GM21717 (cell line): ENCODE data around the gene MMEL1.
"Not testable (repeated sequence)": the region's sequence is repeated elsewhere in the genome, so short reads cannot be mapped to it uniquely, and the experiment has no call there.

Source experiments
- ATAC-seq: cut with Tn5 transposase; IDR thresholded peaks from one replicate; pipeline ENCODE4 v1.9.1; 2021; ENCODE audit warnings: mild to moderate bottlenecking, moderate library complexity; ENCODE audit not compliant: unreplicated experiment

Gene MMEL1

DNA sequence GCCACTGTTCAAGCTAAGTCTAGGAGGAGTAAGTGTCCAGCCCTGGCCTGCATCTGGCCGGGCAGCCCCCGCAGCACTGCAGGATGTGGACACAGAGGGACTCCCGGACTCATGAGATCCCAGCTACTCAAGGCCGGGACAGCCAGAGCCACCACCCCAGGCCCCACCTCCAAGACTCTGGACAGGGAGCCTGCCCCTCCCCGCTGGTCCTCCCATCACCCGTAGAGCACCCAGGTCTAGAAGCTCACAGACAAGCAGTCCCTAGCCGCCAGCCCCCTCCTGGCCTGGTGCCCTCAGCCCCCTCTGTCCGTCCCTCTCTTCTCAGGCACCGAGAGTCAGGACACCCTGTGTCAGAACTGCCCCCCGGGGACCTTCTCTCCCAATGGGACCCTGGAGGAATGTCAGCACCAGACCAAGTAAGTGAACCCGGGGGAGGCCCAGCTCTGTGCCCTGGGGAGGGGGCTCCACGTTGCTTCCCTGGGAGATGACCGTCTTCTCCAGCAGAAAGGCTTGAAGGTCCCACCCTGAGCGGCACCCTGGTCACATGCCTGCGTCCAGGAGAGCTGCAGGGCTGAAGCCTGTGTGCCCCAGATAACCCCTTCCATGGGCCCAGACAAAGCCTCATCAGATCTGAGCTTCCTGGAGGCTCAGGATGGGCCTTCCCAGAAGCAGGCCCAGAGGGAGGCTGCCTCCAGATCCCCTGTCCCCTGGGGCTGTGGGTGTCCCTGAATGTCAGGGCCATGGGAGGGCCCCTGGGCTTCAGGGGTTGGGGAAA is 72.3 kb downstream of the MMEL1 start:
- no peak for ATAC-seq

GRCh38 chr1:2559509-2560298 is 73.1 kb downstream of the MMEL1 start:
- no peak for ATAC-seq

DNA sequence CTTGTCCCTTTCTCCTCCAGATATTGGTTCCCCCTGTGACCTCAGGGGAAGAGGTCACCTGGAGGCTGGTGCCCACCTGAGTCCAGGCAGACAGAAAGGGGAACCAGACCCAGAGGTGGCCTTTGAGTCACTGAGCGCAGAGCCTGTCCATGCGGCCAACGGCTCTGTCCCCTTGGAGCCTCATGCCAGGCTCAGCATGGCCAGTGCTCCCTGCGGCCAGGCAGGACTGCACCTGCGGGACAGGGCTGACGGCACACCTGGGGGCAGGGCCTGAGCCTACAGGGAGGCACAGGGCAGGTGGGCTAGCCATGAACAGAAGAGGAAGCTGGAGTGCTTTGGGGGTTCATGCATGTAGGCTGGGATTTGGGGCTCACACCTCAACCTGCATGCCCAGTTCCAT is 74.0 kb downstream of the MMEL1 start:
- ATAC-seq: no peak

- no peak for ATAC-seq
Measured at GRCh38 chr1:2558420-2558819, 74.4 kb downstream of the MMEL1 start.

DNA sequence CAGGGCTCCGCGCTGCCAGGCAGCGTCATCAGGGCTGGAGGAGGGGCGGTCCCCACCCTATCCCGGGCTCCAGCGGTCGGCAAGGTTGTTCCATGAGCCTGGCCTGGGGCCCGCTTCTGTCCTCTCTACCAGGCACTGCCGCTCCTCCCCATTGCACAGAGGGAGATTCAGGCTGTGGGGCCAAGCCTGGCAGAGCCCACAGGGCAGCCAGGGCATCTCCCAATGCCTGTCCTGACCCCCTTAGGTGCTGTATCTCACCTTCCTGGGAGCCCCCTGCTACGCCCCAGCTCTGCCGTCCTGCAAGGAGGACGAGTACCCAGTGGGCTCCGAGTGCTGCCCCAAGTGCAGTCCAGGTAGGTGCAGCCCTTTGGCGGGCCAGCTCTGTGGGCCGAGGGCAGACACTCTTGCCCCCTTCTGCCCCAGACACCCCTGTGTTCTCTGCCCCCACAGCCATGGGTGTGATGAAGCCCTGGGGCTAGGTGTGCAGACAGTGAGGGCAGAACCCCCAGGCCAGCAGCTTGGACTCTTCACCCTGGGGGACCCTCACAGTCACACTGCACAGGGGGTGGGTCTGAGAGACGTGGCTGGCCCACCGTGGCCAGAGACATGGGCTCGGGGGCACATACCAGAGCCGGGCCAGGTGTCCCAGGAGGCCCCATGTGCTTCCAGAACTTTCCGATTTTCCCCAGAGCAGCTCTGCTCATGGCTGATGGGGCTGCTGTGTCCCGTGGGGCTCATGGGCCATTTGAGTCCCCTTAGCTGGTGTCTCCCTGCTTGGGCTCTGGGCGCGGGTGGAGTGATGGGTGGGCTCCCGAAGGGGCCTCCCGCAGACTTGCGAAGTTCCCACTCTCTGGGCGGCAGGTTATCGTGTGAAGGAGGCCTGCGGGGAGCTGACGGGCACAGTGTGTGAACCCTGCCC is 75.1 kb downstream of the MMEL1 start:
- no peak for ATAC-seq

DNA sequence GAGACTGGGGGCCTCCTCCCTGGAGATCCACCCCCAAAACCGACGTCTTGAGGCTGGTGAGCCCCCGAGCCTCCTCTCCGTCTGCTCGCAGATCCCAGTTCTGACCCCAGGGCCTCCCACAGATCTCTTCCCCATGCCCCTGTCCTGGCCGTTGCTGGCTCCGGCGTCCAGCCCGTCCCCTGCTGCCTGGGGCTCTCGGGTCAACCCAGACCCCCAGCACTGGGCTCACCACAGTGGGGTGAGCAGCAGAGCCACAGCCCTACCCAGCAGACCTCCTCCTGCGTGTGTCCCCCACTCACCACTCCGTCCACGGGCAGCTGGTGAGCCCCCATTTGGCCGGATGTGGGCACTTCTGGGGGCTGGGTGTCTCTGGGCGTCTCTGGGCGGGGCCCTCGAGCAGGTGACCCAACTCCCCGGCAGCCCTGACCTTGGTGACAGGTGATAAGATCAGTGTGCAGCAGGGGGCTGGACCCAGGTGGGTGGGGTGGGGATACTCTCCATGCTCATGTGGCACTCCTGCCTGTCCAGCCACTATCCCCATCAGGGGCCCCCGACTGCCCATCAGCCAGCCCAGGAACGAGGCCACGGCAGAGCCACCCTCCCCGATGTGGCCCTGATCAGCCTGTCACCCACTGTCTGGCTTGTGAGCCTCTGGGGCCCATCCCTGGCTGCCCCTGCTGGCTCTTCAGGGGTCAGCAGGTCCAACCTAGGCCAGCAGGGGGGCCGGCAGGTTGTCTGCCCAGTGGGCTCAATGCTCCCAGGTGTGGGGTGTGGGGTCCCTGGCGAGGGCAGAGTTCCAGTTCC is 75.9 kb downstream of the MMEL1 start:
- no peak for ATAC-seq

GRCh38 chr1:2556277-2556677 is 76.5 kb downstream of the MMEL1 start, which contains the start of gene TNFRSF14:
Gene TNFRSF14 (plus strand): TSS chr1:2556371. CDS start chr1:2556665, 294 bp downstream.
- peak; percentile 35 for ATAC-seq

GRCh38 chr1:2555634-2556276 is 77.1 kb downstream of the MMEL1 start:
- peak; percentile 33 for ATAC-seq

DNA sequence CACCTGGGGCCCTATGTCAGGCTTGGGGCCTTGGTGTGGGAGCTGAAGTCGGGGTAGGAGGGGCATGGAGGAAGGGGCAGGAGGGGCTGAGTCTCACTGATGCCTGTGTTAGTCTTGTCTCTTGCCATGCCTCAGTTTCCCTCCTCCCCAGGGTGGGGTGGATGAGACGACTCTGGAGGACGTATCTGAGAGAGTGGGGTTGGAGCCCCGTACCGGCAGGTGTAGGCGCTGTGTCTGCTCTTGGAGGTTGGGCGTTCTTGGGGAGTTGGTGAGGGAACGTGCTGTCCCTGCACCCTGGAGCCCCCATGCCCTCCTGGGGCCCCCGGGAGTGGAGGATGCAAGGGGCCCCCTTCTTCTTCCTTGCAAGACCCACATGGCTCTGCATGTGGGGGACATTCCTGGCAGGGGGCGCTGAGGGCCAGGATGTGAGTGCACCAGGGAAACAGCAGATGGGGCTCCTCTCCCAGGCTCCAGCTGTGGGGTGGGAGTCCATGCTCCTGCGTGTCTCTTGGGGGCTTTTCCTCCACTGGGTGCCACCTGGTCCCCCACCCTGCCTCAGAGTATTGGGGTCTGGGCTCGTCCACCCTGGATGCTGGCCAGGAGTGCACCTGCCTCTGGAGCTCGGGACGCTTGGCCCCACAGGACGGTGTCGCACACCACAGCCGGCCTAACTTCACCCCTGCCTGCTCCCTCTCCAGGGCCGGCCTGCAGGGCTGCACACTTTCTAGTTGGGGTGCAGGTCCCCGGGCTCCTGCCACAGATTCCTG is 78.0 kb downstream of the MMEL1 start:
- ATAC-seq: no peak

- ATAC-seq: no peak
Measured at GRCh38 chr1:2553871-2554620, 78.8 kb downstream of the MMEL1 start.

GRCh38 chr1:2553076-2553475 is 79.7 kb downstream of the MMEL1 start:
- ATAC-seq: not testable (repeated sequence)

DNA sequence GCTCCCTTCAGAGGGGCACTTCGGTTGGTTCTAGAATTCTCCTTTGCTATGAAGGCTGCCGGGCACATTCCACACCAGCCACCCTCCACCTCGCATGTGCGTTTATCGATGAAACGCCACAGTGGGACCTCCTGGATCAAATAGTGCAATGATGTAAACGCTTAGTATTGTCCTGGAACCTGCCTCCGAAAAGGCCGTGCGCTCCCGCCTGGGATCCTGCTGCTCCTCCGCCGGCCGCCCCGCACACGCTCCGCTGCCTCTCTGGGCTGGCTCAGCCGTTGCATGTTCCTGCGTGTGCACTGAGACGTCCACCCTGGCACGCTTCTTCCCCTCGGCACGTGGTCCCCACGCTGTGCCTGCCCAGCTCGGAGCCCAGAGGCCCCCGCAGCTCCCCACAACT is 80.6 kb downstream of the MMEL1 start:
- ATAC-seq: no peak

DNA sequence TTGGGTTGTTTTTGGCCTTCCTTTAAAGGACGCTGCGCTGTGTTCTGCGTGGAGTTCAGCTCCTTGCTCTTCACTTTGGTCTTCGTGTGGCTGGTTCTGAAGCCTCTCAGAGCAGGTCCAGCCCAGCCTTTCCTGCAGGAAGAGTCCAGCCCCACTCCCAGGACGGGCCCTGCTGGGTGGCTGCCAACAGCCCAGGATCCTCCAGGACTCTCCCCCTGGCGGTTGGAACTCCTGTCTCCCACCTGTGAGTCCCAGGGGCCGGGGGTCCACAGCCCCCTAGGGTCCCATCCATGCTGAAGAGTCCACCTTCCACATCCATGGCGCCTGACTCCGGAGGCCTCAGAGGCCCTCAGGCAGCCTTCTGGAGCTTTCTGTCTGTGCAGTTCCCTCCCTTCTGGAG is 81.3 kb downstream of the MMEL1 start:
- ATAC-seq: not testable (repeated sequence)

GRCh38 chr1:2550309-2550861 is 82.4 kb downstream of the MMEL1 start:
- ATAC-seq: not testable (repeated sequence)

DNA sequence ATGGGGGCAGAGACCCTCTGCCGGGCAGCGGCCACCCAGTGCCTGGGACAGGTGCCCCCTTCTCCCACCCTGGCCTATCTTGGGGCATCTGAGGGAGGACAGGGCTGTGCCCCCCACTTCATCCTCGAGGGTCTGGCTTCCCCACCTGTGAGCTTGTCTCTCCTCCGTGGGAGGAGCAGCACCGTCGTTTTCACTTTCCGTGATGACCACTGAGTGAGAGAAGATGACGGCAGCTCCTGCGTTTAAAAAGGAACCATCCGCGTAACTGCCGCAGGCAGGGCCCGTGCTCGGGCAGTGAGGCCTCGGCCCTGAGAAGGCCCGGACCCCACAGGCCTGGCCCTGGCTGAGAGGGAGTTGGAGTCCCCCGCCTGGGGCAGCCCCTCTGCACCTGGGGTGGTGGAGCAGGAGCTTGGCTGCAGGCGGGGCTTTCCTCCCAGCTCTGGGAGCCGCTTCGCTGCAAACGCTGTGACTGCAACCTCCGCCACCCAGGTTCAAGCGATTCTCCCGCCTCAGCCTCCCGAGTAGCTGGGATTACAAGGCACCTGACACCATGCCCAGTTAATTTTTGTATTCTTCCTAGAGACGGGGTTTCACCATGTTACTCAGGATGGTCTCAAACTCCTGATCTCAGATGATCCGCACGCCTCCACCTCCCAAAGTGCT is 83.3 kb downstream of the MMEL1 start:
- ATAC-seq: not testable (repeated sequence)

- ATAC-seq: peak; percentile 19
Measured at GRCh38 chr1:2548068-2548589, 84.7 kb downstream of the MMEL1 start.
